GM19239 (cell line): Measurements from ENCODE around the gene COLQ.
"Not testable (repeated sequence)": the region's sequence is repeated elsewhere in the genome, so short reads cannot be mapped to it uniquely, and the experiment has no call there.

Experiments
- DNase-seq: peaks from one replicate; pipeline ENCODE4 v3.0.0; 2011; ENCODE audit warnings: low spot score; ENCODE audit not compliant: insufficient read length
- FAIRE-seq: peaks from 2 replicates; lab custom pipeline; 2011; peaks lifted over from hg19 to GRCh38; lab: Jason Lieb, UNC

COLQ gene

DNA sequence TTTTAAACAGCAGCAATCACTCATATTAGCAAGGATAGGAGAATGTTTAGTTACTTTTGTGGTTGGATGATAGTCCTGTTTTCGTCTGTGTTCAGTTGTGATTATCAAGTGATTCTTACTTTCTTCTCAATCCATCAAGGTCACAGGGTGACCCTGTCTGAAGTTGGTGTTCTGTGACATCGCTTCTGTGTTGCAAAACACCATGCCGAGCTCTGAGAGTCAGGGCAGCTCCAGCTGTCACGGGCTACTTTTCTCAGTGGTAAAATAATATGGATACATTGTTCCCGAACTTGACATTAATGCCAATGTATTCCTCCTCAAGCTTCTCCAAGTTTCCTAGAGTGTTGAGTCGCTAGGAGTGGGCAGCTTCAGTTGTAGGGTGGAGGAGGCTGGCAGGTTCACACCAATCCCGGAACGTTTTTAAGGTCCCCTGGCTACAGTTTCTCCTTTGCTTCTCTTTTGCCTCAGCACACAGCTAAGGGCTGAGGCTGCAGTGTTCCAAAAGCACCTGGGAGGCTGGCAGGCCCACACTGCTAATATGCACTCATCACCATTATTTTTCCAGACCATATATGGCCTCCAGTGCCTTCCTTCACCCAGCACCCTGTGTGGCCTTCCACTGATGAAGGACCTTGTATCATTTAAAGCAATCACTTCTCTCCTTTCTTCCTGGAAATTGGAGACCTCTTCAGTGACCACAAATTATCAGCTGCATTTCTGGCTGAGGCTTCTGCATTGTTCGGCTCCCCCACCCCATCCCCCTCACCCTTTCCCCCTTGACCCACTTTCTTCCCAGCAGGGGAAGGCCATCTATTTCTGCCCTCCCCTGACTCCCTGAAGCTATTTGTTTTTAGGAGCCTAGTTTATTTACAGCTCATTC is 25.8 kb downstream of the COLQ start:
- DNase-seq, result no peak
- FAIRE-seq, result no peak

GRCh38 chr3:15493436-15493835 is 28.1 kb downstream of the COLQ start:
- FAIRE-seq (no peak), DNase-seq (no peak)

DNA sequence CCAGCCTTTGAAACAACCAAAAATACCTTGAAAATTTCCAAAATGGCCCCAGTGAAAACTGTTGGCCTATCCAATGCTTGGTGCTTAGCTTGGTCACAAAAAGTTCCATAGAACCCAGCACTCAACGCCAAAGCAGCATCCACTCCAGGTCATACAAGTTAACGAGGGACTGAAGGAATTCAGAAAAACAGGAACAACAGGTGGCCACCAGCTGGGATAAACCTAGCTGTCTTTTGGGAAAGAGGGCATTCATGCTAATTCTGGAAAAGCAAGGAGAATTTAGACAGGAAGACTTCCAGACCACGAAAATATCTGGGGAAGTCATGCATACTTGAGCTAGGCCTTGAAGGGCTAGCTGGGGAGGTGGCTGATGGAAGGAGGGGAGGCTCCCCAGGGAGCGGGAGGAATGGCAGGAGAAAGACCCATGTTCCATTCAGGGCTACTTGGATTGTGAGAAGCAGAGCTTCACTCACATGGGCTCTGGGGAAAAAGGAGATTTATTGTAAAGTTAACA is 28.6 kb downstream of the COLQ start:
- FAIRE-seq (no peak), DNase-seq (no peak)

GRCh38 chr3:15491143-15491542 is 30.4 kb downstream of the COLQ start:
- FAIRE-seq, result no peak

GRCh38 chr3:15490158-15490557 is 31.3 kb downstream of the COLQ start:
- DNase-seq, result no peak
- no peak for FAIRE-seq

More at GRCh38 chr3:15491143-15491542, 30.4 kb downstream of the COLQ start:
- DNase-seq, result peak; percentile 24

- no peak for FAIRE-seq
- DNase-seq, result no peak
Observed at GRCh38 chr3:15488002-15488401, 33.5 kb downstream of the COLQ start.

GRCh38 chr3:15486979-15487378 is 34.5 kb downstream of the COLQ start:
- DNase-seq (no peak), FAIRE-seq (no peak)

DNA sequence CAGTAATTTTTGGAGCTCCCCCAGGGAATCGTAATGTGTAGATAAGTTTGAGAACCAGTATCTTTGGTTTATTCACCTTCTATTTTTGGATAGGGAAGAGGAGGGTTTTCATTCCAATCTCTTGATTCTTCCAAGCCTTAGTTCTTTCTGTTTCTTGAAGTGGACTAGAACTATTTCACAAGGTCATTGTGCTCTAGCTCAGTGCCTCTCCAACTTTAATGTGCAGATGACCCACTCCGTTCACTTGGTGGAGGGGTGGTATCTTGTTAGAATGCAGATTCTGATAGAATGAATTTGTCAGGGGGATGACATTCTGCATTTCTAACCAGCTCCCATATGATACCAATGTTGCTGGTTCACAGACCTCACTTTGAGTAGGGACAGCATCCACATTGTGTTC is 35.5 kb downstream of the COLQ start:
- FAIRE-seq (no peak), DNase-seq (no peak)

- not testable (repeated sequence) for FAIRE-seq, DNase-seq
Observed at GRCh38 chr3:15484551-15484950, 37.0 kb downstream of the COLQ start.

- DNase-seq (no peak), FAIRE-seq (no peak)
Observed at GRCh38 chr3:15479400-15480224, 41.9 kb downstream of the COLQ start.

DNA sequence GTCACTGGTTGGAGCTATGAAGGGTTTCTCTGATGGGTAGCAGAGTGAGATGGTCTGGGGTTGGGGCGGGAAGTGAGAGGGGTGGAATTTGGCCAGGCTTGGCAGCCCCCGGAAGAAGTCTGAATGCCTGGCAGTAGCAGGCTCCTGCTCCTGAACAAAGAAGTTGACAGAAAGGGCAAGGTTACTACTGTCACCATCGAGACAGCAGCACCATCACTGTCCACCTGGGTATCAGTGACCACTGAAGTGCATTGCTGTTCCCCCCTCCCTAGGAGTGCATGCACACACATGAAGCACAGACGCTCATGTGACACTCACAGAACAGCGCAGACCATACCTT is 42.9 kb downstream of the COLQ start:
- FAIRE-seq (no peak), DNase-seq (no peak)

DNA sequence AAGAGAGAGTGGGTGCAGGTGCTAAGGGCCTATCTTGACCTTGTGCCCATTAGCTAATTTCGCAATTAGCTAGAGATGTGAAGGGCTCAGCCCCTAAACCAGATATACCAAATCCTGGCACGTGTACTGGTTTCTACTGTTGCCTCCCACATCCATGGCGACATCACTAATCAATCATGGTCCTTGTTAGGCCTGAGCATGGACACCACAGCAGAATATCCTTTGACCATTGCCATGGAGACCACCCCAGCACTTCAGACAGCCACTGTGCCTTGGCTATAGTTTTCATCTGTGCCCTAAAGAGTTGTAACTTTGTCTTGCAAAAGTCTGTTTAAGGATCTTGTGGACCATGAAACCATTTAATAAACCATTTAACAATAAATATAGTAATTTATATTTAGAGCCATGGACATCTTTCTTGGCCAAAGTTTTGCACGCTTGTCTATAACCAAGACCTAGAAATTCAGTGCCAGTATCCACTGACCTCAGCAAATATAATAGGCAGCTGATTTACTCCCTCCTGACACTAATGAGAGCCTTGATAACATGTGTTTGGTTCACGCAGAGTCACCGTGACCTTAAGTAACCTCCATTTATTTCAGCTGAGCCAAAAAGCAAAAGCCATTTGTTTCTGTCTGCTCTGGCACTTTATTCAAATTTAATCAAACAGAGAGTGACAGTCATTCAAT is 43.4 kb downstream of the COLQ start:
- DNase-seq, result no peak
- no peak for FAIRE-seq

- DNase-seq (no peak), FAIRE-seq (no peak)
Observed at GRCh38 chr3:15476378-15476777, 45.1 kb downstream of the COLQ start.

- no peak for FAIRE-seq
- DNase-seq, result no peak
Observed at GRCh38 chr3:15475161-15475560, 46.3 kb downstream of the COLQ start.

- FAIRE-seq, result no peak
- DNase-seq, result no peak
Observed at GRCh38 chr3:15471861-15472260, 49.6 kb downstream of the COLQ start.

DNA sequence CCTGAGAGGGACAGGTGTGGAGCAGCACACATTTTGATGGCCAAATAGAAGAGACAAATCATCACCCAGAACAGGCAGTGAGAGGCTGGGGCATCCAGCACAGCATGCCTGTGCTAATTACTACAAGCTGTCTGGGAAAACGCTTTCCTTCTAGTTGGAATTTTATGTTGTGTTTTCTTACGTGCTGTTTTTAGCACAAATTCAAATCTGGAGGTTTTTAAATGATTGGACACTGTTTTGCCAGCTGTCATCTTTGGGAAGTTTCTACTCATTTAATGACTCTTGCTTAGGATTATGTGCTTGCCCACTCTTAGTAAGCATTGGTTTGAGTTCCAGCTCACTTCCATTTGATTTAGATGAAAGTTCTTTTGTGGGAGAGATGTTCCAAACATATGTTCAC is 50.7 kb downstream of the COLQ start:
- no peak for DNase-seq
- no peak for FAIRE-seq

DNA sequence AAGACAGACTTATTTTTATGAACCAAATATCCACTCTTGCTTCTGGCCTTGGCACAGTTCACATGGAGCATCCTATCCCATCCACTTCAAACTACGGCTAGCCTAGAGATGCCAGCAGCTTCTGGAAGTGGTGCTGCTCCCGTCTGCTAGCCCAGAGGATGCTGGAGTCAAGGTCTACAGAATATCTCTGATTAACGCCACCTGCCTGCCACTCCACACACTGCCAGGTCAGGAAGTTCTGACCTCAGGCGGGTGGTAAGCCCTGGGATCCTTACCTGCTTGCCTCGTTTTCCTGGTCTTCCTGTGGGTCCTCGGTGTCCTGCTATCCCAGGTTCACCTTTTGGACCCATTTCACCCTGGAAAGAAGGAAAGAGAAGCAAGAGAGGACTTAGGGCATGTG is 51.2 kb downstream of the COLQ start:
- FAIRE-seq, result no peak
- DNase-seq, result no peak

DNA sequence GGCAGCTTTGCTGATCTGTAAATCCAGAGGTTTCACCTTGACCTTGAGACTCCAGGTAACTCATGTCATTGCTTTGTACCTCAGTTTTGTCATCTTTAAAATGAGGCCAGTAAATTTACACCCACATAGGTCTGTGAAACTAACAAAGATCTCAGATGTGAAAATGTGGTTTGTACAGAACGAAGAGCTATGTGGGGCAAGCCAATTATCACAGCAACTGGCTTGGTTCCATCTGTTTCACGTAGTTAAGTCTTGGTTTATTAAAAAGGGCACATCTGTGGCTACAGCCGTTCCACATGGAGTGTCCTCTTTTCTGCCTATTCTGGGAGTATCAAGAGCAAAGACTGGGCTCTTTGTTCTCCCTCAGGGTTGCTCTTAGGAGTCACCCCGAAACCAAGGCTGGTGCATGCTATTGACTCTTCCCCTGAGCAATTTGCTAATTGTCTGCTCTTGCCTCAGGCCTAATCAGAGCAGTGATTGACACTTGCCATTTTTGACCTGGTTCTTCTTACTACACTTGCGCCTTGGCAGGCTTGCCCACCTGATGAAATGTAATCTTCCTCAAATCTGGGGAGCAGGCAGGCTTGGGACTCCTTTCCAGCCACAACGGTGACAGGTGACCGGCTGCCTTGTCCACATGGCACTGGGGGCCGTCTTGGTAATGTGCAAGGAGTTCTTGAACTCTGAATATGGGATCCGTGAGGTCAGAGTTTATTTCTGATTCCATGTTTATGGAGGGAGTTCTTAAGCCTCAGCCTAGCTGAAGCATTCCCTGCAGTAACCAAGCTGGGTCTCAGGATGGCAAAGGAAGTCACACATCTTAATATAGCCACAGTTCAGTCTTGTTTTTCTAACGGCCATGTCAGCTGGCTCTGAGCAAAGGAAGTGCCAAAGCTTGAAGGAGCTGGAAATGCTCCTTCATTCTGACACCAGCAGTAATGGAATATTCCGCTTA is 54.0 kb downstream of the COLQ start:
- DNase-seq (no peak), FAIRE-seq (no peak)

DNA sequence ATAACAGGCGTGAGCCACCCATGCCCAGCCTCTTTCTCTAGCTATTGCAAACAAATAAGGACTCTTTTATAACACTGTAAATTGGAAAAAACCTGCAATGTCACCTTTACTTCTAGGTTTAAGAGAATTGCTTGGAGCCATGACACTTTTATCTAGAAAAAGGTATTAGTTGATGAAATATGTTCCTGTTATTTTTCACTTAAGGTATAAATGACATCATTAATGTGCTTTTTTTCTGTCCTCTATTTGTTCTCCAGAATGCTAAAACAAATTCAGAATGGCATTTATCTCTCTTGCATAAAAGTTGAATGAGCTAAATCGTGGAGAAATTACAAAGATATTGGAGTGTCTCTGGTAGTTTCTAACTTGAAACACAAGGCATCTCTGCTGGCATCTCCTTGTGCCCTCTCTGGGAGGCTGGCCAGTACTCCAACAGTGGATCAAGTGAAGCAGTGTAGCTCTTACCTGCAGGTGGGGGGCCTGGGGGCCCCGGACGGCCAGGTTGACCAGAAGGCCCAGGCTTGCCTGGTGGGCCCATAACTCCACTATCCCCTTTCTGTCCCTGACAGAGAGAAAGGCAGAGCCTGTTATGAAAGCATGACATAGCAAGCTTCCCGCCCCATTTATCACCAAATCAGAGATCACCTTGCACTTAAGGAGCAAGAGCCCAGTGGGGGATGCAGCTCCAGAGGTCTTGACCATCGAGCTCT is 55.5 kb downstream of the COLQ start:
- no peak for FAIRE-seq
- no peak for DNase-seq
